Measurements from ENCODE around the gene ACD. TPM values are rescaled to one million over a fixed set of nuclear protein-coding genes. Genes with fewer than 3 reads are reported as not detected.

The ACD gene
- total and polyA plus RNA-seq, 2 of the 4 experiments (the other 2 are of a cell fraction) = 15.6 to 31.1 TPM

DNA sequence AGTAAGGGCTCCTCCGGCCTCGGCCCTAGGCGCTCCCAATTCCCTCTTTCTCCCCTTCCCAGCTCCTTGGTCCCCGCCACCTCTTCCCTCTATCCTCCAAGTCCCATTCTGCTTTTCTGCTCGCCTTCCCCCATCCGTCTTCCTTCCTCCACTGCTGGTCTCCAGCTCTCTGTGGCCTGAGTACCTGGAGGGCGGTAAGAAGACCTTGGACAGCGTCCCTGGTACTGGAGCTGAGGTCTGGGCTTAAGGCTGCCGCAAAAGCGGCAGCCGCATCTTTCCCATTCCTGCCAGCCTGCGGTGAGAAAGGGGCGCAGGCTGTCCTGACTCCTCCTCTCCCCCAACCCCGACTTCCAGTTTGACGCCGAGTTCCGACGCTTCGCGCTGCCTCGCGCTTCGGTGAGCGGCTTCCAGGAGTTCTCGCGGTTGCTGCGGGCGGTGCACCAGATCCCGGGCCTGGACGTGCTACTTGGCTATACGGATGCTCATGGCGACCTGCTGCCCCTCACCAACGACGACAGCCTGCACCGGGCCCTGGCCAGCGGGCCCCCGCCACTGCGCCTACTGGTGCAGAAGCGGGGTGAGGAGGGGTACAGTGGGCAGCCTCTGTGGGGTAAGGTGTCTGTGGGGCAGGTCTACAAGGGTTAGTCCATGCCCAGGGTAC is 1.2 kb upstream of the ACD start:
- in situ Hi-C loops (cut with MboI; ENCODE audit: low sequenced_read_pairs) = loop anchor here (10.0 kb wide), 1 partner anchor 136 kb away; the partner anchor contains the start of gene RIPOR1
- Histone ChIP-seq H2BK5ac (ENCODE audit: low read depth, low read length, poor library complexity, severe bottlenecking) (no peak overlapping the region), H3K4ac (ENCODE audit: low read depth, low read length) (no peak overlapping the region), H2BK20ac (ENCODE audit: low read depth, low read length) (no peak overlapping the region), H3K9ac (ENCODE audit: low read depth, low read length) (no peak overlapping the region), H3K4me1 (ENCODE audit: control insufficient read depth, insufficient read depth, low read length) (peaks cover 7% of the 10 kb centered on the region), H4K8ac (ENCODE audit: low read depth in 2 of 2, low read length in 2 of 2) (no peak overlapping the region), H3K9me1 (ENCODE audit: insufficient read depth, low read length) (peaks cover 4% of the 10 kb centered on the region), H3K56ac (ENCODE audit: extremely low read depth, insufficient read depth, low read length) (no peak overlapping the region), H3K23ac (ENCODE audit: low read depth, low read length) (no peak overlapping the region), H2BK120ac (ENCODE audit: low read depth, low read length) (no peak overlapping the region), H3K79me1 (ENCODE audit: low read depth in 1 of 2, low read length in 2 of 2) (peaks cover 11 to 32% of the 10 kb centered on the region in 2 experiments), H2AFZ (replicated peaks; ENCODE audit: low read length, poor library complexity) (peak overlapping the region; percentile 91), H3K9me3 (ENCODE audit: control insufficient read depth, insufficient read depth, low read length) (no peaks in the 10 kb centered on the region), H3K4me2 (ENCODE audit: low read depth, low read length) (peak overlapping the region; percentile 41), H4K5ac (ENCODE audit: low read depth, low read length) (no peak overlapping the region), H2BK15ac (ENCODE audit: low read depth, low read length) (no peak overlapping the region), H3K4me3 (ENCODE audit: insufficient read depth, low read depth, low read length) (peak overlapping the region; percentile 3; the same call in 1 of the 2 replicates), H2AK9ac (replicated peaks; ENCODE audit: low read depth, low read length, poor library complexity) (no peak overlapping the region), H3K36me3 (ENCODE audit: control insufficient read depth, insufficient read depth, low read length) (peaks cover 3% of the 10 kb centered on the region; the same call in 1 of the 2 replicates), H4K91ac (ENCODE audit: insufficient read depth, low read depth, low read length) (no peak overlapping the region), H3K27me3 (ENCODE audit: control insufficient read depth, insufficient read depth, low read length) (no peaks in the 10 kb centered on the region), H2AK5ac (ENCODE audit: low read depth, low read length) (no peak overlapping the region), H3K27ac (ENCODE audit: insufficient read depth, low read length) (no peak overlapping the region), H3K14ac (replicated peaks; ENCODE audit: low read depth, low read length) (no peak overlapping the region), H4K20me1 (ENCODE audit: insufficient read depth, low read length) (peaks cover 5% of the 10 kb centered on the region), H3K18ac (ENCODE audit: low read depth, low read length) (no peak overlapping the region)
- WGBS, 2 experiments (ENCODE audit: extremely low coverage in 2 of 2, insufficient read length in 1 of 2) = 5% methylated on average over 10 of the region's 39 CpGs; no CpG with 5 or more reads in 1 of the 2 experiments
- dilution Hi-C loops (cut with HindIII; ENCODE audit: low sequenced_read_pairs, unreplicated experiment) = no loop called here
- ChIA-PET POLR2A (ENCODE audit: unreplicated experiment) (interaction anchor here (0.6 kb wide), 1 partner anchor 1139 kb away, joined by 5 read pairs; no protein-coding TSS in a partner anchor), CTCF (interaction anchor here (1.4 kb wide), 1 partner anchor 99 kb away, joined by 4 read pairs; the partner anchor contains the start of gene CTCF)
- no peak for TF ChIP-seq BHLHE40 (IDR thresholded peaks at IDR 0.05; ENCODE audit: low read depth, low read length)
- no peak for TF ChIP-seq FOS (IDR thresholded peaks at IDR 0.05; ENCODE audit: low read depth, low read length)
- no peak for TF ChIP-seq POLR2A (IDR thresholded peaks at IDR 0.05; ENCODE audit: low read depth, low read length)
- TF ChIP-seq CHD1 (IDR thresholded peaks at IDR 0.05; ENCODE audit: low read depth, low read length) = no peak
- no peak for TF ChIP-seq MXI1 (IDR thresholded peaks at IDR 0.05; ENCODE audit: borderline replicate concordance, low read depth, low read length)
- TF ChIP-seq CTCF (conservative IDR thresholded peaks at IDR 0.05; ENCODE audit: low read depth, low read length) = no peak
- TF ChIP-seq RAD21 (IDR thresholded peaks at IDR 0.05; ENCODE audit: low read length) = no peak
- no peak for TF ChIP-seq RFX5 (IDR thresholded peaks at IDR 0.05; ENCODE audit: low read depth, low read length)
- no peak for TF ChIP-seq RCOR1 (IDR thresholded peaks at IDR 0.05; ENCODE audit: insufficient replicate concordance, low read length)
- TF ChIP-seq, protein P1, sequence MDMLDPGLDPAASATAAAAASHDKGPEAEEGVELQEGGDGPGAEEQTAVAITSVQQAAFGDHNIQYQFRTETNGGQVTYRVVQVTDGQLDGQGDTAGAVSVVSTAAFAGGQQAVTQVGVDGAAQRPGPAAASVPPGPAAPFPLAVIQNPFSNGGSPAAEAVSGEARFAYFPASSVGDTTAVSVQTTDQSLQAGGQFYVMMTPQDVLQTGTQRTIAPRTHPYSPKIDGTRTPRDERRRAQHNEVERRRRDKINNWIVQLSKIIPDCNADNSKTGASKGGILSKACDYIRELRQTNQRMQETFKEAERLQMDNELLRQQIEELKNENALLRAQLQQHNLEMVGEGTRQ (IDR thresholded peaks at IDR 0.05; ENCODE audit: low read depth, low read length) = no peak
- TF ChIP-seq MAZ (IDR thresholded peaks at IDR 0.05; ENCODE audit: borderline replicate concordance, low read depth, low read length) = no peak
- intact Hi-C loops (cut with micrococcal nuclease) = no loop called here
- BruUV-seq (replicated peaks) = no TSS peak
- ATAC-seq (ENCODE audit: low read depth) (peak; percentile 11), DNase-seq (peak; percentile 52)

Measured in IMR-90 (cell line).